ENCODE results near the gene ADARB2. TPM values are rescaled to one million over a fixed set of nuclear protein-coding genes. Genes with fewer than 3 reads are reported as not detected.

Gene ADARB2
- total and polyA plus RNA-seq, 10 of the 15 experiments (the other 5 are each of a cell fraction or from before 2014, with no cell fraction given): 0.02 to 4.1 (median 0.76) TPM

GRCh38 chr10:1179346-1180070 is 557.8 kb downstream of the ADARB2 start:
- Histone ChIP-seq H3K27me3 (replicated peaks in 1 of 2; ENCODE audit: control insufficient read depth in 2 of 2, insufficient read depth in 2 of 2, low read length in 1 of 2) (no peaks in the 10 kb centered on the region; a peak in 2 of 4 replicates), H3K27ac (ENCODE audit: control insufficient read depth, insufficient read depth) (no peak overlapping the region), H3K9ac (ENCODE audit: control insufficient read depth, insufficient read depth, low read length) (no peak overlapping the region), H3K4me2 (ENCODE audit: control insufficient read depth, insufficient read depth) (no peak overlapping the region), H3K36me3 (ENCODE audit: control insufficient read depth in 2 of 2, insufficient read depth in 2 of 2, low read length in 1 of 2) (no peaks in the 10 kb centered on the region), H3K79me2 (ENCODE audit: control insufficient read depth, insufficient read depth, low read length) (no peaks in the 10 kb centered on the region), H3K9me3 (replicated peaks; ENCODE audit: control insufficient read depth, insufficient read depth, low read length) (no peaks in the 10 kb centered on the region), H2AFZ (ENCODE audit: control insufficient read depth, low read depth, low read length) (no peak overlapping the region), H3K4me1 (ENCODE audit: control insufficient read depth, insufficient read depth, low read length) (no peaks in the 10 kb centered on the region), H4K20me1 (ENCODE audit: control insufficient read depth, insufficient read depth) (no peaks in the 10 kb centered on the region), H3K4me3 (no peak overlapping the region)
- SMC1A ChIA-PET (ENCODE audit: uncharacterized antibody, unreplicated experiment): no interaction called here
- in situ Hi-C loops (cut with MboI) (no loop called here), intact Hi-C loops (cut with micrococcal nuclease; ENCODE audit: unreplicated experiment) (no loop called here)
- DNase-seq (ENCODE audit: low read depth, low spot score): no peak
- CTCF ChIA-PET: no interaction called here
- RAD21 ChIA-PET (ENCODE audit: unreplicated experiment): no interaction called here
- no peak for FAIRE-seq
- POLR2A ChIA-PET: no interaction called here
- TF ChIP-seq TAF1 (IDR thresholded peaks at IDR 0.05; ENCODE audit: borderline replicate concordance, low read depth, low read length) (no peak), IRF3 (IDR thresholded peaks at IDR 0.05) (no peak), BCL3 (IDR thresholded peaks at IDR 0.05; ENCODE audit: borderline replicate concordance, insufficient read depth, low read depth, low read length, poor library complexity, severe bottlenecking) (no peak)
- WGBS (ENCODE audit: insufficient coverage, insufficient replicate concordance, low lambda C conversion rate, missing lambda C conversion rate): 40% methylated on average over 20 of the region's 20 CpGs
- no peak for ATAC-seq
- BruUV-seq (replicated peaks): no TSS peak

- Histone ChIP-seq H3K27ac (ENCODE audit: control insufficient read depth, insufficient read depth) (no peak overlapping the region), H3K4me2 (ENCODE audit: control insufficient read depth, insufficient read depth) (no peak overlapping the region), H3K9me3 (replicated peaks; ENCODE audit: control insufficient read depth, insufficient read depth, low read length) (no peaks in the 10 kb centered on the region), H4K20me1 (ENCODE audit: control insufficient read depth, insufficient read depth) (no peaks in the 10 kb centered on the region), H3K9ac (ENCODE audit: control insufficient read depth, insufficient read depth, low read length) (no peak overlapping the region), H3K36me3 (ENCODE audit: control insufficient read depth in 2 of 2, insufficient read depth in 2 of 2, low read length in 1 of 2) (no peaks in the 10 kb centered on the region), H3K27me3 (replicated peaks in 1 of 2; ENCODE audit: control insufficient read depth in 2 of 2, insufficient read depth in 2 of 2, low read length in 1 of 2) (no peaks in the 10 kb centered on the region; a peak in 1 of 4 replicates), H3K79me2 (ENCODE audit: control insufficient read depth, insufficient read depth, low read length) (no peaks in the 10 kb centered on the region), H3K4me1 (ENCODE audit: control insufficient read depth, insufficient read depth, low read length) (no peaks in the 10 kb centered on the region), H3K4me3 (no peak overlapping the region), H2AFZ (ENCODE audit: control insufficient read depth, low read depth, low read length) (no peak overlapping the region)
- WGBS (ENCODE audit: insufficient coverage, insufficient replicate concordance, low lambda C conversion rate, missing lambda C conversion rate): 51% methylated on average over 16 of the region's 16 CpGs
- POLR2A ChIA-PET: no interaction called here
- CTCF ChIA-PET: no interaction called here
- SMC1A ChIA-PET (ENCODE audit: uncharacterized antibody, unreplicated experiment): no interaction called here
- DNase-seq (ENCODE audit: low read depth, low spot score) (no peak), FAIRE-seq (no peak), ATAC-seq (no peak)
- in situ Hi-C loops (cut with MboI): no loop called here
- BruUV-seq (replicated peaks): no TSS peak
- TF ChIP-seq HCFC1 (IDR thresholded peaks at IDR 0.05; ENCODE audit: low read length): no peak
- no peak for TF ChIP-seq CEBPB (IDR thresholded peaks at IDR 0.05; ENCODE audit: borderline replicate concordance in 1 of 2, low read depth in 2 of 2, low read length in 2 of 2)
- TF ChIP-seq ZNF207 (IDR thresholded peaks at IDR 0.05; ENCODE audit: borderline replicate concordance): no peak
- TF ChIP-seq TCF7 (IDR thresholded peaks at IDR 0.05; ENCODE audit: borderline replicate concordance): no peak
- TF ChIP-seq HDGF (IDR thresholded peaks at IDR 0.05): no peak
- RAD21 ChIA-PET (ENCODE audit: unreplicated experiment): no interaction called here
- intact Hi-C loops (cut with micrococcal nuclease; ENCODE audit: unreplicated experiment): no loop called here
These were observed 558.8 kb downstream of the ADARB2 start for GRCh38 chr10:1178506-1178905.

All from GM12878 (cell line).